ENCODE data around the gene THRB. TPM values are rescaled to one million over a fixed set of nuclear protein-coding genes. Genes with fewer than 3 reads are reported as not detected.

Gene THRB
- total and polyA plus RNA-seq, 8 donors = 3.6 to 47.3 (median 14.5) TPM

- H3K27me3 ChIP-seq = no peaks in the 10 kb centered on the region
- peaks cover 0 to 4% (median 0%) of the 10 kb centered on the region in 4 donors for H3K4me1 ChIP-seq
- no peak overlapping the region for H3K27ac ChIP-seq
- H3K36me3 ChIP-seq = peaks cover 0 to under 1% (median 0%) of the 10 kb centered on the region in 4 donors
- no peak overlapping the region for H3K4me3 ChIP-seq
- no peak for DNase-seq
- TF ChIP-seq POLR2AphosphoS5 (IDR thresholded peaks at IDR 0.05) = no peak
- TF ChIP-seq POLR2A (IDR thresholded peaks at IDR 0.05) = no peak
- TF ChIP-seq EP300 (IDR thresholded peaks at IDR 0.05) = no peak
- no peak for TF ChIP-seq CTCF (IDR thresholded peaks at IDR 0.05)
- intact Hi-C loops (cut with DNase I; ENCODE audit: low total_unique reads) = no loop called here
- H3K9me3 ChIP-seq = peaks cover 0 to 3% (median 0%) of the 10 kb centered on the region in 4 donors
Observed at GRCh38 chr3:24323272-24323671, 171.4 kb downstream of the THRB start.

GRCh38 chr3:24320601-24321000 lies 174.0 kb downstream of the THRB start:
- Histone ChIP-seq H3K27ac (peak overlapping the region in 1 of 5 donors; percentile 4), H3K4me1 (peaks cover 0 to 14% (median 0%) of the 10 kb centered on the region in 4 donors), H3K9me3 (peaks cover 0 to 3% (median 0%) of the 10 kb centered on the region in 4 donors), H3K4me3 (no peak overlapping the region), H3K36me3 (peaks cover 0 to 7% (median 0%) of the 10 kb centered on the region in 4 donors), H3K27me3 (no peaks in the 10 kb centered on the region)
- TF ChIP-seq CTCF (IDR thresholded peaks at IDR 0.05) (no peak), POLR2AphosphoS5 (IDR thresholded peaks at IDR 0.05) (no peak), POLR2A (IDR thresholded peaks at IDR 0.05) (no peak), EP300 (IDR thresholded peaks at IDR 0.05) (no peak)
- no peak for DNase-seq
- intact Hi-C loops (cut with DNase I; ENCODE audit: low total_unique reads) = no loop called here

- no peak for DNase-seq
- 77 to 97% (median 86%) methylated on average over 1 of the region's 1 CpG for WGBS, 5 donors
- peaks cover 0 to 3% (median 0%) of the 10 kb centered on the region in 4 donors for H3K9me3 ChIP-seq
- no peak overlapping the region for H3K4me3 ChIP-seq
- H3K36me3 ChIP-seq = peaks cover 0 to 7% (median 0%) of the 10 kb centered on the region in 4 donors
- TF ChIP-seq POLR2AphosphoS5 (IDR thresholded peaks at IDR 0.05) = no peak
- H3K27ac ChIP-seq = no peak overlapping the region
- peaks cover 0 to 14% (median 0%) of the 10 kb centered on the region in 4 donors for H3K4me1 ChIP-seq
- no peaks in the 10 kb centered on the region for H3K27me3 ChIP-seq
- intact Hi-C loops (cut with DNase I; ENCODE audit: low total_unique reads) = no loop called here
Observed at GRCh38 chr3:24318677-24319287, 175.9 kb downstream of the THRB start.

- Histone ChIP-seq H3K27ac (peak overlapping the region in 2 of 5 donors; percentile 3 to 15), H3K36me3 (peaks cover 0 to 7% (median 0%) of the 10 kb centered on the region in 4 donors), H3K4me1 (peaks cover 0 to 14% (median 2%) of the 10 kb centered on the region in 4 donors), H3K4me3 (no peak overlapping the region), H3K27me3 (no peaks in the 10 kb centered on the region), H3K9me3 (peaks cover 0 to 3% (median 0%) of the 10 kb centered on the region in 4 donors)
- TF ChIP-seq CTCF (IDR thresholded peaks at IDR 0.05) (no peak), POLR2AphosphoS5 (IDR thresholded peaks at IDR 0.05) (peak in 2 of 3 donors; percentile 5 to 16), EP300 (IDR thresholded peaks at IDR 0.05) (no peak), POLR2A (IDR thresholded peaks at IDR 0.05) (no peak)
- 49 to 80% (median 65%) methylated on average over 5 of the region's 5 CpGs for WGBS, 5 donors
- DNase-seq = peak; percentile 44 to 71
- intact Hi-C loops (cut with DNase I; ENCODE audit: low total_unique reads) = no loop called here
Observed at GRCh38 chr3:24316887-24317383, 177.7 kb downstream of the THRB start.

GRCh38 chr3:24315971-24316370 lies 178.7 kb downstream of the THRB start:
- no peak for TF ChIP-seq POLR2A (IDR thresholded peaks at IDR 0.05)
- no peak for TF ChIP-seq CTCF (IDR thresholded peaks at IDR 0.05)
- TF ChIP-seq EP300 (IDR thresholded peaks at IDR 0.05) = no peak
- TF ChIP-seq POLR2AphosphoS5 (IDR thresholded peaks at IDR 0.05) = no peak
- Histone ChIP-seq H3K9me3 (peaks cover 0 to 3% (median 0%) of the 10 kb centered on the region in 4 donors), H3K4me3 (no peak overlapping the region), H3K4me1 (peaks cover 0 to 14% (median 5%) of the 10 kb centered on the region in 4 donors), H3K27ac (no peak overlapping the region), H3K27me3 (no peaks in the 10 kb centered on the region), H3K36me3 (peaks cover 0 to 7% (median 0%) of the 10 kb centered on the region in 4 donors)
- intact Hi-C loops (cut with DNase I; ENCODE audit: low total_unique reads) = no loop called here
- no peak for DNase-seq
